Measurements from ENCODE around the gene IFNA13.

IFNA13 gene

GRCh38 chr9:21357479-21358460 lies 10.1 kb downstream of the IFNA13 start:
- DNase-seq (ENCODE audit: low read depth in 1 of 2, low spot score in 1 of 2): no peak

DNA sequence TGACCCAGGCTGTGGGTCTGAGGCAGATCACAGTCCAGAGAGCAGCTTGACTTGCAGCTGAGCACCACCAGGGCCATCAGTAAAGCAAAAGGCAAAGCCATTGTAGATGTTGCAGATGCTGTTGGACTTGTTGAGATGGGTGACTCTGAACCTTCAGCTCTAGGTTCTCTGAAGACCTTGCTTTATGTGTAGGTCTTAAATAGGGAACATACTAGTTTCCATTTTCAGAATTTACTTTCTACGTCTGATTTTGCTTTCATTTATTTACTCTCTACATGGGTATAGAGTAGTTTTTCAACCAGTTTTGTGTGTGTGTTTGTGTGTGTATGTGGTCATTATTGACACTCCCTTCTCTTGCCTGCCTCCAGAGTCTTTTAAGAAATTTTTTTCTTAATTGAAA lies 17.1 kb downstream of the IFNA13 start, which contains the start of gene IFNA6:
IFNA6 (minus strand) TSS at position 101 of the 400 bp plus-strand sequence; CDS start at position 101, 0 bp downstream.
- no peak for DNase-seq (ENCODE audit: low read depth in 1 of 2, low spot score in 1 of 2)

- no peak for DNase-seq (ENCODE audit: low read depth in 1 of 2, low spot score in 1 of 2)
Measured at GRCh38 chr9:21348430-21348970, 19.4 kb downstream of the IFNA13 start.

DNA sequence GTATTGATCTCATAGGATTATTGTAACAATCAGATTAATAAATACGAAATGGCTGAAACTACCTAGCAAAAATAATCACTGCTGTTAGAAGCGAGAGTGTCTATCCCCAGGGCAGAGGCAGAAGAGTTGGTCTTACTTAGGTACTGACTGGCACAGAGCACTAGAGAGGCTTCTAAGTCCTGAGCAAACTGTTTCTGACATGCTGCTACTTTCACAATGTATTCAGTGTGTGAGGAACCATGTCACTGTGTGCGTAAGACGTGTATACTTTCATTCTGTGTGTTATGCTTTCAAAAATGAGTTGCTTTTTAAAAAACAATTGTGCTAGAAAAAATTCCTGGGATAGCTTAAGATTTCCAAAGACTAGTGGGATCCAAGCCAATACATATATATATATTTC lies 27.1 kb downstream of the IFNA13 start:
- no peak for DNase-seq (ENCODE audit: low read depth in 1 of 2, low spot score in 1 of 2)

DNA sequence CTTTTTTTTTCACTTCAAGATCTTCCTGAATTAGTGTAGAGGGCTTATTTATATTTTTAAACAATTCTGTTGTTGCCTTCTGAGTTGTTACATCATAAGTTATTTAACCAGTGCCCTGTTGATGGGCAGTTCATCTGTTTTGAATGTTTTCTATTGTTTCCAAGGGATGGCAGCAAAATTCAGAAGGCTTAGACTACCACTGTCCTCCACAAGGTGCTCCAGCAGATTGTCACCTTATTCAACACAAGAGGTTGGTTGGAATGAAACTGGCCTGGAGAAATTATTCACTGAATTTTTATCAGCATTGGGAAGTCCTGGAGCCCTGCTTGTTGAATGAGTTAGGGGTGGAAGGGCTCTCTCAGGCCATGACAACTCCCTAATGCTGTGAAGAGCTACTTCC lies 31.4 kb downstream of the IFNA13 start:
- no peak for DNase-seq (ENCODE audit: low read depth in 1 of 2, low spot score in 1 of 2)

DNA sequence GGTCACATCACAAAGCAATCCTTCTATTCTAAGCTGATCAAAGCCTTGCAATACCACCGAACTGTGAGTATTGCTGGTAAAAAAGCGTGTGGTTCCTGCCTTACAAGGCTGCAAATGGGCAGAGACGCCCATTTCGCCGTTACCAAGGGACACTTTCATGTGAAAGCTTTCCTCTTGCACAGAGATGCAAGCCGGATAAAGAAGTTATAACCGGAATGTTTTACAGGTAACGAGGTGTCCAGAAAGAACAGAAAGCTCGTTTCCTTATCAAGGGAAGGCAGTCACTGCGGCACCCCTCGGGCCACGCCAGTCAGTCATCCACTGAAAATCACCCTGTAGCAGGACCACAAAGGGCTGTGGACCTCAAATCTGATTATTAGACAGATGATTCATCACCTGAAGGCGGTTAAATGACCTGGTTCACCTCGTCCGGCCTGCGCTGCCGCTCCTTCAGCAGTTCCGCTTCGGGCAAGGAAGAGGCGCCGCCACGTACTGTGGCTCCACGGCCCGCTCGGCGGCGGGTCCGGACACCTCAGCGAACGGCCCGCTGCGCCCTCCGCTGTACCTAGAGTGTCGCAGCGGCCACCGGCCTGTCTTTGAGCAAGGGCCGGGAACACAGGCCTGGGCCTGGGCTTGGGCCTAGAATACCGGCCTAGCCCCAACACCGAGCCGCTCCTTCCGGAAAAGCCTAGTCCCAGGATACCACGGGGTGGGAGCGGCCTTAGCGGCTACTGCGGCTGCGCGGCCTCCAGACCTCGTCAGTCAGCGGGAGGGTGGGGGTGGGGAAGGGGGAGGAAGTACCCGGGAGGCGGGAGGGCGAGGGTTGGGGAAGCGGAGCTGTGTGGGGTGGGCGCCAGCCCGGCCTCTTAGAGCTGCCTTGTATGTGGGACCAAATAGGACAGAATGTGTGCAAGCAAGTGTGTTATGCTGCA lies 32.9 kb downstream of the IFNA13 start, which contains the start of gene KLHL9:
KLHL9 (minus strand) TSS at position 704 of the 932 bp plus-strand sequence; CDS start at position 159, 545 bp downstream.
- DNase-seq (ENCODE audit: low read depth in 1 of 2, low spot score in 1 of 2): peak; percentile 74 to 75

DNA sequence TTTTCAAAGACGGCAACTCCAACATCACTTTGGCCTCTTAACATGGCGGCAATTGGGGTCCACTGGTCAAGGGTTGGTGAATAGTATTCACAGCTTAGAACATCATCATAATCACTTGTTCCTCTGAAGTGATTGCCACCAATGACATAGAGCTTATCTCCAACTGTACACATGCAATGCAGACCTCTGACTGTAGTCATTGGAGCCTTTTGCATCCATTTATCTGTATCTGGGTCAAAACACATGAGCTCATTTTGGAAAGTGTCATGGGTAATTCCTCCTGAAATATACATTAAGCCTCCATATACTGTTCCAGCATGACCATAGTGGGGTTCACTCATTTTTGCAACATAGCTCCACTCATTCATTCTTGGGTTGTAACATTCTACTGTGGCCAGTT lies 34.6 kb downstream of the IFNA13 start:
- DNase-seq (ENCODE audit: low read depth in 1 of 2, low spot score in 1 of 2): no peak

DNA sequence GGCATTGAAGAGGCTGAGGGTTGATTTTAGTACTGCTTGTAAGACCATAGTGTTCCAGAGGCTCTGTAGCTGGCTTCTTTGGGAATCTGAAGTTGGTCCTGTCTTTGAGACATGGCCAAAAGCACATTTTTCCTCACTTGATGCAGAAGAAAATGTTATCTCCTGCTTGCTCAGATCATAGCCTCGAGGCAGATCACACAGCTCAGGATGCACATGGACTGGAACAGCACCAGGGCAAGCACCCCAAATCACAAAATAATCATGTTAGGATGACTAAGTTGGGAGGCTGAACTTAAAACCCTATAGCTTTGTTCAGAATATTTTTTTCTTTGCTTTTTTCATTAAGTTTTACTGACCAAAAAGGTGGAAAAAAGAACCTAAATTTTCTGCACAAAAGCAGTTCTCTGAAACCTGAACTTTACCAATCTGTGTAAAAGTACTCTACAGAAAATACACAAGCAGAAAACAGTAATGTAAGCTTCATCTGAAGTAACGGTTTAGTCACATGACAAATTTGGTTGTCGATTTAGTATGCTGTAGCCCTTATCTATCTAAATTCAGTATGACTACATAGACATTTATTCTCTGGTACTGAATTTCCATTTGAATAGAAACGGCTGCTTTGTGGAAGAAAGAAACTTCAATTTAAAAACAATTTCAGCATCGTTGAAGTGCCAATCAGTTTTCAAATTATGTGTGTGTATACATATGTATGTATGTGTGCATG lies 36.0 kb downstream of the IFNA13 start:
- no peak for DNase-seq (ENCODE audit: low read depth in 1 of 2, low spot score in 1 of 2)

DNA sequence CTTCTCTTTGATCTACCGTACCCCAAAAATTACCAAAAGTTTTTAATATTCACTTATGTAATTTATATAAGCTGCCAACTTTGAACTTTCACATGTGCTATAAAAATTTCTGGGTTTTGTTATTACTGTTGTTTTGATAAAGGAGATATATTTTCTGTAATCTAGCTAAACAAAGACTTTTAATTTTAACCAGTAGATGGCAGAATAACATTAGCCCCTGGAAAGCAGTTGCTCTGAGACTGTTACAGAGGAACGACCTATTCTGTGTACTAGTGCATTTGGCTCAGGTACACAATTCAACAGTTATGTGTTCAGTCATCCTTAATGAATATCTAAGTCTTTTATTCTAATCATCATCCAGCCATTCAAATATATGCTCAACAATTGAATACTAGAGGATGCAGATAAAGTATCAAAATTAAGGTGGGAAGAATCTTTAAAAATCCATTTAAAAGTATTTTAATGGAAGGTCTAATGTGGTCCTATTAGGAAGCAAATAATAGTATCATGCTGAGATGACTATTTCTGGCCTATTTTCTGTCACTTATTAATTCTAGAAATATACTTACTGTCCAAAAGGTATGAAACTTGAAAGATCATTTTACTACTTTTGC lies 41.2 kb downstream of the IFNA13 start:
- no peak for DNase-seq (ENCODE audit: low read depth in 1 of 2, low spot score in 1 of 2)

GRCh38 chr9:21324047-21324446 lies 43.8 kb downstream of the IFNA13 start:
- no peak for DNase-seq (ENCODE audit: low read depth in 1 of 2, low spot score in 1 of 2)

DNA sequence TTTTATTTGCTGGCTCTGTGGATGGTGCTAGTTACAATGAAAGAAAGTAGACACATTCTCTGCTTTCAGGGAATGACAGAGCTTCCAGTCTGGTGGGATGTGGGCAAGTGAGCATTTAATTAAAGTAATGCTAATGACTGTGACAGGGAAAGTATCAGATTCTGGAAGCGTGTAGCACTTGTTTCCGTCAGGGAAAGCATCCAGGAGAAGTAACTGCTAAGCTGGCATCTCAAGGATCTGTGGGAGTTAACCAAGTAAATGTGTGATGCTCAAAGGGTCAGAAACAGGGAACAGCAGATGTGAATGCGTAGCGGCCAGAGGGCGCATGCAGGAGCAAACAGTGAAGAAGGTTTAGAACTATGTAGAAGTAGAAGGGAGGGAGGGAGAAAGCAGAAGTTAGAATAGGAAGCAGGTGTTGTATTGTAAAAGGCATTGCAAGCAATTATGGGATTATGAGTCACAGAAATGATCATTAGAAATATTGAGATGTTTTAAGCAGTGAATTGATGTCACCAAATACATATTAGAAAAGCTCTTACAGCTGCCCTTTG lies 44.9 kb downstream of the IFNA13 start:
- DNase-seq (ENCODE audit: low read depth in 1 of 2, low spot score in 1 of 2): no peak

- DNase-seq (ENCODE audit: low read depth in 1 of 2, low spot score in 1 of 2): no peak
Measured at GRCh38 chr9:21320465-21320864, 47.4 kb downstream of the IFNA13 start.

DNA sequence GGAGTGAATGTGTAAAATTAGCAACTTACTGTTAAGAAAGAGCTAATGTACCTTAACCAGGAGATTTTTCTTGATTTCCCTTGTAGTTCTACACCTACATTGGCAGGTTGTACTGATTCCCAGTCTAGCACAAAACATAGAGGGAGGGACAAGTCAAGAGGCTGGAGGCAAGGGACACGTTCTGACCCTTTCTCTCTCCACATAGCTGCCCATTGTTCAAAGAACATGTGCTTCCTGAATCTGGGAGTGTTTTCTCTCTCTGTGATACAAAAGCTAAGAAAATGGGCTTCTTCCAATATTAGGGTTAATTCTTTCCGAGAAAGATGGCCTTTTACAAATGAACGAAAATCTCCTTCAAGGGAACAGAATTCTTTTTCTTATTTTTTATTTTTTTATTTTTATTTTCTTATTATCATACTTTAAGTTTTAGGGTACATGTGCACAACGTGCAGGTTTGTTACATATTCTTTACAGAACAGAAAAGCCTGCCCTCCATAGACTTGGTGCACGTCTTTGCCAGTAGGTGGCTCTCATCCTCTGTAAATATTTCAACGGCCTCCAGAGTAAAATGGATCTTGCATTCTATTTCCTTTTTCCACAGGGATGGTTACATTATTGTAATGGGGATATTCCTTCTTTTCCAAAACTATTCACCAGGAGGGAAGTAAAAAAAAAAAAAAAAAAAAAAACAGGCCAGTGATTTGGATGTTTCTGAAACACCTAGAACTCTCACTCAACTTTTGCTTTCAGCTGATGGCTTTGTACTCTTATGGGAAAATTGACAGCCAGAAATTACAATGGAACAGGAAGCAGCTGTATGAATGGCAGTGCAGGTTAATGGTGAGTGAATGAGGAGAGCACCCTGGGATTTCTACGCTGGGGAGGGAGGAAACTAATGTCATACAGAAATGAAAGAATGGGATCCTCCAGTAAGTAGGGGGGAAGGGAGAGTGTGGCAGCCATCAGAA lies 49.6 kb downstream of the IFNA13 start:
- DNase-seq (ENCODE audit: low read depth in 1 of 2, low spot score in 1 of 2): no peak
